Esophagus squamous epithelium (tissue), 5 donors: ENCODE data around the gene VGLL1. TPM values are rescaled to one million over a fixed set of nuclear protein-coding genes. Genes with fewer than 3 reads are reported as not detected.
A peak's percentile ranks its signal among the peaks of the same experiment; 100 is the strongest.

Experiments used
- DNase-seq: peaks from one replicate; lab custom pipeline; 2025; lab: John Stamatoyannopoulos, UW
- H3K27ac ChIP-seq, 4 donors: fragments of 200-600 bp; sonication (generic); one replicate each; pipeline ENCODE4 v1.5.1; 2016 to 2019; ENCODE audit warnings: mild to moderate bottlenecking in 1 of 4
- H3K27me3 ChIP-seq, 4 donors: fragments of 200-600 bp; sonication (generic); 1 replicate in 3 of 4; 2 replicates in 1 of 4; pipeline versions ENCODE4 v1.5.1 to v1.6.0; 2017 to 2021; ENCODE audit warnings: antibody characterized with exemption in 1 of 4
- H3K36me3 ChIP-seq, 3 donors: fragments of 200-600 bp; sonication (generic); one replicate each; pipeline ENCODE4 v1.5.1; 2016 to 2019
- H3K4me1 ChIP-seq, 3 donors: fragments of 200-600 bp; sonication (generic); one replicate each; pipeline ENCODE4 v1.5.1; 2017 to 2019
- H3K4me3 ChIP-seq, 4 donors: fragments of 200-600 bp; sonication (generic); 1 replicate in 3 of 4; 2 replicates in 1 of 4; pipeline ENCODE4 v1.5.1; 2016 to 2019; ENCODE audit warnings: mild to moderate bottlenecking in 2 of 4, moderate library complexity in 1 of 4
- H3K9me3 ChIP-seq, 3 donors: fragments of 200-600 bp; sonication (generic); one replicate each; pipeline ENCODE4 v1.5.1; 2016 to 2019
- POLR2A ChIP-seq, 4 donors: fragments of 450-650 bp; IDR thresholded peaks; one replicate each; pipeline ENCODE4 v1.6.1; 2017; ENCODE audit warnings: antibody characterized with exemption in 4 of 4, mild to moderate bottlenecking in 4 of 4, moderate library complexity in 3 of 4
- WGBS, 2 donors: methylation state at CpG; one replicate each; pipeline ENCODE4 v1.1.5; 2018; 5-methylcytosine and 5-hydroxymethylcytosine counted together
- intact Hi-C: fragments of 100-400 bp; cut with DNase I; formaldehyde crosslinking; loops from one replicate; pipeline ENCODE4 v1.15.0; 2022
- total RNA-seq, 4 donors: library from RNA; depleted of rRNA; stranded (reverse); fragments of >200 nt; gene quantifications; one replicate each; pipeline ENCODE4 v1.1.0, GENCODE V29; 2016
- TF ChIP-seq, protein P1 (sequence below), 6 experiments: fragments of 450-650 bp in 4 of 6; fragments of 200-600 bp in 2 of 6; sonication (generic) in 2 of 6; IDR thresholded peaks; one replicate each; pipeline ENCODE4 v1.5.1; 2016 to 2019; ENCODE audit warnings: antibody characterized with exemption in 6 of 6, mild to moderate bottlenecking in 4 of 6, moderate library complexity in 4 of 6
- donor health status: DM: yes; HTN: yes; CAD: no.

The VGLL1 gene
- total RNA-seq, 4 donors from 2014 or later: 0.48 to 1.2 (median 0.76) TPM; not detected in 1

DNA sequence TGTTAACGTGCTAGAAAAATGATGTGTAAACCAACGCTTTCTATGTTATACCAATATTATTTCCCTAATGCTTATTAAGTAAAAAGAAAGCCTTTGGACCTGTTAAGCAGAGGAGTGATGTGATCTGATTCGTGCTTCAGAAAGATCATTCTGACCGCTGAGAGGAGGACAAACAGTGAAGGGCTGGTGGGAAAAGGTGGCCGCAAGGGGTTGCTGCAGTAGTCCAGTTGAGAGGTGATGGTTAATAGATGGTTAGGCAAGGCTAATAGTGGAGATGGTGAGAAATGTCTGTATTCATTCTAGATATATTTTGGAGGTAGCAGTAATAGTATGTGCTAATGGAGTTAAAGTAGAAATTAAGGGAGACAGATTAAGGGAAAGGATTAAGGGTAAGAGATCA lies 12.9 kb upstream of the VGLL1 start:
- 65 to 84% methylated on average over 5 of the region's 5 CpGs for WGBS, 2 donors
- Histone ChIP-seq H3K9me3 (no peaks in the 10 kb centered on the region), H3K27ac (no peak overlapping the region), H3K4me1 (no peaks in the 10 kb centered on the region), H3K27me3 (no peaks in the 10 kb centered on the region), H3K36me3 (no peaks in the 10 kb centered on the region), H3K4me3 (no peak overlapping the region)
- no peak for DNase-seq
- no peak for TF ChIP-seq POLR2A (IDR thresholded peaks at IDR 0.05)
- TF ChIP-seq, protein P1, sequence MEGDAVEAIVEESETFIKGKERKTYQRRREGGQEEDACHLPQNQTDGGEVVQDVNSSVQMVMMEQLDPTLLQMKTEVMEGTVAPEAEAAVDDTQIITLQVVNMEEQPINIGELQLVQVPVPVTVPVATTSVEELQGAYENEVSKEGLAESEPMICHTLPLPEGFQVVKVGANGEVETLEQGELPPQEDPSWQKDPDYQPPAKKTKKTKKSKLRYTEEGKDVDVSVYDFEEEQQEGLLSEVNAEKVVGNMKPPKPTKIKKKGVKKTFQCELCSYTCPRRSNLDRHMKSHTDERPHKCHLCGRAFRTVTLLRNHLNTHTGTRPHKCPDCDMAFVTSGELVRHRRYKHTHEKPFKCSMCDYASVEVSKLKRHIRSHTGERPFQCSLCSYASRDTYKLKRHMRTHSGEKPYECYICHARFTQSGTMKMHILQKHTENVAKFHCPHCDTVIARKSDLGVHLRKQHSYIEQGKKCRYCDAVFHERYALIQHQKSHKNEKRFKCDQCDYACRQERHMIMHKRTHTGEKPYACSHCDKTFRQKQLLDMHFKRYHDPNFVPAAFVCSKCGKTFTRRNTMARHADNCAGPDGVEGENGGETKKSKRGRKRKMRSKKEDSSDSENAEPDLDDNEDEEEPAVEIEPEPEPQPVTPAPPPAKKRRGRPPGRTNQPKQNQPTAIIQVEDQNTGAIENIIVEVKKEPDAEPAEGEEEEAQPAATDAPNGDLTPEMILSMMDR (IDR thresholded peaks at IDR 0.05): no peak
- intact Hi-C loops: no loop called here

DNA sequence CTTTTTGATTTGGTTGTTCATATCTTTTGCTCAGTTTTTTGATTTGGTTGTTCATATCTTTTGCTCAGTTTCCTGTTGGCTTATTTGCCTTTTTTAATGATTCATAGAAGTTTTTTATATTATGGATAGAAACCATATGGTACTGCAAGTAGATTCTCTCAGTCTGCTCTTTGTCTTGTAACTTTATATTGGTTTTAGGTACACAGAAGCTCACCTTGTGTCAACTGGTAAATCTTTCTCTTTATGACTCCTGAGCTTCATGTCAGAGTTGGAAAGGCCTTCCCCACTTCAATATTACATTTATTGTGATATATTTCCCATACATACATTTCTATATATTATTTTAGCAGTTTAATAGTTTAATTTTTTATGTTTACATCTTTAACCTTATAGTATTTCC lies 8.2 kb upstream of the VGLL1 start:
- Histone ChIP-seq H3K9me3 (no peaks in the 10 kb centered on the region), H3K4me3 (no peak overlapping the region), H3K4me1 (peaks cover 0 to 12% (median 4%) of the 10 kb centered on the region in 3 donors), H3K27ac (no peak overlapping the region), H3K36me3 (no peaks in the 10 kb centered on the region), H3K27me3 (no peaks in the 10 kb centered on the region)
- intact Hi-C loops: no loop called here
- TF ChIP-seq, protein P1 (IDR thresholded peaks at IDR 0.05): no peak
- no peak for TF ChIP-seq POLR2A (IDR thresholded peaks at IDR 0.05)
- no peak for DNase-seq

DNA sequence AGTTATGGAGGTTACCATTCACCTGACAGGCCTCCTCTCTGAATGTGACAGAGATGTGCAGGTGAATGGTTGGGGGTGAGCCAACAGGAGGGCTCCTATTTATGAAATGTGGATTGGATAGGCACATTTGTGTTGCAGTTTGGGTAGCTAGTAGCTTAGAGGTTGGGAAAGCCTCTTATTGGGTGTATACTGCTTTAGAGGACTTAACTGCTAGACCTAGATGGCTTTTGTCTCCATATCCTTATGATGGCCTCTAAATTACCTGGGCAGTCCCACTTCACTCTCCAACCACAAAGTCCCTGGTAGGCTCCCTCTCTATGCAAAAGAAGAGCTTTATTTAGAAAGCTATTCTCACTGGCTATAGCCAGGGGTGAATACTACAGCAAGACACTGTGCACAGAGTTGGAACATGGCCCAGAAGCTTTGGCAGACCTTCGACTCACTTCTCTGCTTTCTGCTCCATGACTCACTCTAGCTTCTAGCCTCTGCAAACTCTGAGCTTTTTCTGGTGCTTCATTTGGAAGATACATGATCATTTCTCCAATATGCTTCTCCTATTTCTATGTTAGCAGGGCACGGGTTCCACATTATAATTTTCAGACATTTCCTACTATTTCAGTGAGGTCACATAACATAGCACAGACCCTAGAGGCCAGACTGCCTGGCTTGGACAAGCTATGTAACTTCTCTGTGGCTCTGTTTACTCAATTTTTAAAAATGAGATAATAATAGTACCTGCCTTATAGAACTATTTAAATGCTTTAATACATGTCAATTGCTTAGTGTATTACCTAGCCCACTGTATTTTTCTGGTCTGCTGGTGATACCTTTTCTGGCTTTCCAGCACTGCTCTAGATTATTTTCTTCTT lies 6.0 kb upstream of the VGLL1 start:
- 19 to 20% methylated on average over 2 of the region's 2 CpGs for WGBS, 2 donors
- H3K36me3 ChIP-seq: no peaks in the 10 kb centered on the region
- no peak overlapping the region for H3K4me3 ChIP-seq
- peak overlapping the region in 1 of 4 donors; percentile 62 for H3K27ac ChIP-seq
- intact Hi-C loops: no loop called here
- TF ChIP-seq, protein P1 (IDR thresholded peaks at IDR 0.05): no peak
- no peak for TF ChIP-seq POLR2A (IDR thresholded peaks at IDR 0.05)
- H3K4me1 ChIP-seq: peaks cover 0 to 12% (median 4%) of the 10 kb centered on the region in 3 donors
- no peak for DNase-seq
- H3K27me3 ChIP-seq: no peaks in the 10 kb centered on the region
- H3K9me3 ChIP-seq: no peaks in the 10 kb centered on the region

DNA sequence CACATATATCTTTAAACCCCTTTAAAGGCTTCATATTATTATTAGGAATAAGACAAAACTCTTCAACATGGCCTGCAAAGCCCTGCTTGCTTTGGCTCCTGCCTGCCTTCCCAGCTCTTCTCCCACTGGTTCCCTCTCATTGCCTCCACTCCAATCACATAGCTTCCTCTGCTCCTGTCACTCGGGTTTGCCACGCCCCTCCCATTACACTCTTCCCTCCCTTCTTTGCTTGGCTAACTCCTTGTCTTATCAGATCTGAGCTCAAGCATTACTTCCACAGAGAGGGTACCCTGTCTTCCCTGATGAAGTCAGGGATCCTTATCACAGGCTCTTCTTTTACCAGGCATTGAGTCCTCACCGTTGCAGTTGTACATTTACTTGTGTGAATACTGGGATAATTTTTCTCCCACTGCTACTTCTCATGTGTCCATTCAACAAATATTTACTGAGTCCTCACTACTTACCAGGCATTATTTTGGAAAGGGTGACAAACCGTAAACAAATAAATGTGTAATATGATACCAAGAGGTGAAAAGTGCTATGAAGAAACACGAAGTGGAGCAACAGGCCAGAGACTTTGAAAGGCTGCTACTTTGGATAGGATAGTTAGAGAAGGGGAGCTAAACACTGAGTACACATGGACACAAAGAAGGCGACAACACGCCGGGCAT lies 3.2 kb upstream of the VGLL1 start:
- Histone ChIP-seq H3K4me3 (no peak overlapping the region), H3K27me3 (no peaks in the 10 kb centered on the region), H3K4me1 (peaks cover 0 to 12% (median 4%) of the 10 kb centered on the region in 3 donors), H3K36me3 (no peaks in the 10 kb centered on the region), H3K27ac (no peak overlapping the region), H3K9me3 (no peaks in the 10 kb centered on the region)
- no peak for DNase-seq
- 68 to 70% methylated on average over 8 of the region's 8 CpGs for WGBS, 2 donors
- intact Hi-C loops: no loop called here
- TF ChIP-seq, protein P1 (IDR thresholded peaks at IDR 0.05): no peak
- TF ChIP-seq POLR2A (IDR thresholded peaks at IDR 0.05): no peak

DNA sequence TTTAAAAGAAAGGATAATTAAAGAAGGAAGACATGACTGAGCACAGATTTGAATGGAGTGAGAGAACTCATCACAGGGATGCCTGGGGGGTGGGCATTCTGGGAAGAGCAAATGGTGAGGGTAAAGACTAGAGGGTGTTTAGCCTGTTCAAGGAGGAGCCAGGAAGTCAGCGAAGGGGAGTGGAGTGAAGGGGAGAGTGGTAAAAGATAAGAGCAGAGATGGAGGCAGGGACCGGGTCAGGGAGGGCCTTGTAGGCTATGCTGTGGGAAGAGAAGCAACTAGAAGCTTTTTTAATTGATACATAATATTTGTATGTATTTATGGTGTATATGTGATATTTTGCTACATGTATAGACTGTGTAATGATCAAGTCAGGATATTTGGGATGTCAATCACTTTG lies 2.2 kb upstream of the VGLL1 start:
- intact Hi-C loops: no loop called here

More for the DNA sequence above, 2.2 kb upstream of the VGLL1 start:
- 66 to 89% methylated on average over 2 of the region's 2 CpGs for WGBS, 2 donors
- Histone ChIP-seq H3K27me3 (no peaks in the 10 kb centered on the region), H3K4me3 (no peak overlapping the region), H3K27ac (no peak overlapping the region), H3K36me3 (no peaks in the 10 kb centered on the region), H3K9me3 (no peaks in the 10 kb centered on the region), H3K4me1 (peaks cover 0 to 12% (median 4%) of the 10 kb centered on the region in 3 donors)
- TF ChIP-seq, protein P1 (IDR thresholded peaks at IDR 0.05): no peak
- TF ChIP-seq POLR2A (IDR thresholded peaks at IDR 0.05): no peak
- no peak for DNase-seq
